GM18870 (cell line): Measurements from ENCODE around the gene USP46.
A peak's percentile ranks its signal among the peaks of the same experiment; 100 is the strongest.

Experiments
- ATAC-seq: cut with Tn5 transposase; IDR thresholded peaks from one replicate; pipeline ENCODE4 v1.9.1; 2021; ENCODE audit warnings: moderate library complexity; ENCODE audit not compliant: unreplicated experiment

The USP46 gene, protein sequence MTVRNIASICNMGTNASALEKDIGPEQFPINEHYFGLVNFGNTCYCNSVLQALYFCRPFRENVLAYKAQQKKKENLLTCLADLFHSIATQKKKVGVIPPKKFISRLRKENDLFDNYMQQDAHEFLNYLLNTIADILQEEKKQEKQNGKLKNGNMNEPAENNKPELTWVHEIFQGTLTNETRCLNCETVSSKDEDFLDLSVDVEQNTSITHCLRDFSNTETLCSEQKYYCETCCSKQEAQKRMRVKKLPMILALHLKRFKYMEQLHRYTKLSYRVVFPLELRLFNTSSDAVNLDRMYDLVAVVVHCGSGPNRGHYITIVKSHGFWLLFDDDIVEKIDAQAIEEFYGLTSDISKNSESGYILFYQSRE

GRCh38 chr4:52659001-52659721 lies at the start of gene USP46:
Gene USP46 (minus strand): TSS chr4:52659301. CDS start chr4:52659150, 151 bp downstream.
- ATAC-seq = peak; percentile 48

DNA sequence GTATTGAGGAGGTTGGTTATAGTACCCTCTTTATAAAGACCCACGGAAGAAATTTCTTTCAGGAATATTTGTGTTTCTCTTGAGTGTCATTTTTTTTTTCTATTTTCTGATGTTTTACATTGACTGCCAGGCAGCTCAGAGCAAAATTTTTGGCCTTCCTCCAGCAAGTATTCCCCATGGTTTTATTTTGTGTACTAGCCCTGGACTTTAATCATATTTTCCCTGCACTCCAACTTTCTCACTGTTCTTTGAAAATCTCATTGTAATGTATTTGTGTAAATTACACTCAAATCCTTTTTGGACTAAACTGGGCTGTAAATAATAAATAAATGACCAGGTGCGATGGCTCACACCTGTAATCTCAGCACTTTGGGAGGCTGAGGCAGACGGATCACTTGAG lies 45.6 kb upstream of the USP46 start:
- no peak for ATAC-seq

DNA sequence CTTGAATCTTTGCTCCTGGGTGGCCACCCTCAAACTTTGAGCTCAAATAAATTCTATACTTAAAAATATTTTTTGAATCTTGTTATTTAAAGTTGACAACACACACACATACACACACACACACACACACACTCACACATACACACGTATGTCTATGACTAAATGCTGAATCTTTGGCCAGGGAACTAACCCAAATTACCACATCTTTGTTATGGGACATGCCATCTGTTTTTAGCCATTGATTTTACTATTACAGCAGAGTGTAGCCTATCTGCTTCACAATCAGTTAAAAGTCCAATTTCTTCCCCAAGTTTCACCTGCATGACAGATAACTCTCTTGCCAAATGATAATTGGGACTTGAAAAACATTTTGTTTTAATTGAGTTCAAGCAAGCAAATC lies 45.0 kb upstream of the USP46 start:
- ATAC-seq = no peak

DNA sequence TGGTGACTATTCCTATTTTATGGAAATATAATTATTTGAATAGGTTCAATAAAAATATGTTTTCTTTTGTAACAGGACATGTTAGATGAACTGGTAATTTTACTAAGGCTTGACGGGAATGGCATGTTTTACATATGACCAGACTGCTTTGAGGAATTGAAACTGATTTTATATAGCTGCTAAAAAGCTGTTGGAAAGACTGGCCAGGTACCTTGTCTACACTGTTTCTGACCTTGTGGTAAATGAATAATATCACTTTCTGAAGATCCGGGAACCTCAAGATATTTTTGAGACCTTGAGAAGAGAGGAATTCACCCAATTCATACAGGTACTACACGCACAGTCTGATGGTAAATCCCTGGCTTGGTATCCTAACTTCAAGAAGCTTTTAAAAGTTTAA lies 42.1 kb upstream of the USP46 start:
- peak; percentile 97 for ATAC-seq

DNA sequence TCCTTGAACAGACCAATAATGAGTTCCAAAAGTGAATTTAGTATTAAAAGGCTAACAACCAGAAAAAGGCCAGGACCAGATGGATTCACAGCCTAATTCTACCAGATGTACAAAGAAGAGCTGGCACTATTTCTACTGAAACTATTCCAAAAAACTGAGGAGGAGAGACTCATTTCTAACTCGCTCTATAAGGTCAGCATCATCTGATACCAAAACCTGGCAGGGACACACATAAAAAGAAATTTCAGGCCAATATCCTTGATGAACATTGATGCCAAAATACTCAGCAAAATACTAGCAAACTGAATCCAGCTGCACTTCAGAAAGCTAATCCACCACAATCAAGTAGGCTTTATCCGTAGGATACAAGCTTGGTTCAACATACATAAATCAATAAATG lies 35.8 kb upstream of the USP46 start:
- no peak for ATAC-seq

DNA sequence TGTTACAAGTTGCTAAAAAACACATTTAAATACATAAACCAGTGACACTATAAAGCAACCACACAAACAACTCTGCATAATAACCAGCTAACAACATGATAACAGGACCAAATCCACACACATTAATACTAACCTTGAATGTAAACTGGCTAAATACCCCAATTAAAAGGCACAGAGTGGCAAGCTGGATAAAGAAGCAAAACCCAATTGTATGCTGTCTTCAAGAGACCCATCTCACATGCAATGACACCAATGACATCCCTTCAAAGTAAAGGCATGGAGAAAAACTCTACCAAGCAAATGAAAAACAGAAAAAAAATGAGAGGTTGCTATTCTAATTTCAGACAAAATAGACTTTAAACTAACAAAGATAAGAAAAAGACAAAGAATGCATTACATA lies 34.4 kb upstream of the USP46 start:
- no peak for ATAC-seq

DNA sequence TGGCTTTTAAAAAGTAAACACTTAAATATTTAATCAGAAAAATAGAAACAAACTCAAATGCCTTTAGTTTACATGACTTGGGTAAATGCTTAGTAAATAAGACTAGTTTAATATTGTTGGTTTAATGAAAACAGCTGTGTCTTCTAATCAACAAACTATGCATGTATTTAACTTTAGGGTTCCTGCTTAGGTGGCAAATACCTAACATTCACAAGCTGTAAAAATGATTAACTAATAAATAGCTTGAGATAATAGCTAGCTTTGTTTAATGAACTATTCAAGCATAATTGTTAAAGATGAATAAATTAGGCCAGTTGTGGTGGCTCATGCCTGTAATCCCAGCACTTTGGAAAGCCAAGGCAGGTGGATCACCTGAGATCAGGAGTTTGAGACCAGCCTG lies 30.0 kb upstream of the USP46 start:
- no peak for ATAC-seq

GRCh38 chr4:52687696-52688095 lies 28.6 kb upstream of the USP46 start:
- ATAC-seq = no peak

GRCh38 chr4:52685316-52685715 lies 26.2 kb upstream of the USP46 start:
- ATAC-seq = no peak

GRCh38 chr4:52684896-52685295 lies 25.8 kb upstream of the USP46 start:
- ATAC-seq = no peak

DNA sequence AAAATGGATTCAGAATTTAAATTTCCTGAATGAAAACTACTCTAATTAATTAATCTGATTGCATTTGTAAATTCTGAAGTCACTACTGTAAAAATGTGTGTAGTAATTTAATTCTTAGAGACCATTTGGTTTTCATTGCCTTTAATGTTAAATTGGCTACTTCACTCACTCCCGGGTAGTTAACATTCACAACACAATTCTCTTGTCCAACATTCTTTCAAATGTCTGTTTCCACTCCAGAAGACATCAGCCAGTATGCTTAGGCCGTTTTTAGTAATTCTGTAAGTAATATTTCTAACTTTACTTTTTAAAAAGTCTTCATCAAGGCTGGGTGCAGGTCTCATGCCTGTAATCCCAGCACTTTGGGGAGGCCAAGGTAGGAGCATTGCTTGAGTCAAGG lies 21.3 kb upstream of the USP46 start:
- ATAC-seq = no peak

- no peak for ATAC-seq
These were observed 17.4 kb upstream of the USP46 start for GRCh38 chr4:52676536-52676935.

GRCh38 chr4:52675111-52675510 lies 16.0 kb upstream of the USP46 start:
- ATAC-seq = no peak

DNA sequence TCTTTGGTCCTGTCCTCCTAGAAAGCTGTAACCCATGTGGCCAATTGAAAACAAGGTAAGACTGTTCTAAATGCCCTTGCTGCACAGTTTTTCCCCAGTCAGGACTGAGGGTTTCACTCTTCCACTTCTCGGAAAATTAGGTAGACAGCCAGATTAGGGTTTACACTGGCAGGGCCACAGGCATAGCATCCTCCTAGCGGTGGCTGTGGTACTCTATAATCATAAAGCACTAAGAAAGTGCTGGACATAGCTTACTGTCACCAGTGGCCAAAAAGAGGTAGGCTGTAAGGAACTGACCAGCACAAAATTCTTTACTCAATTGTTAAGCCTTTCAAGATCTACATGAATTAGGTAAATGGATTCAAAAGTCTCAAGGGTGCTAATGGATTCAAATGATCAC lies 11.6 kb upstream of the USP46 start:
- ATAC-seq = no peak

- no peak for ATAC-seq
These were observed 11.0 kb upstream of the USP46 start for GRCh38 chr4:52670121-52670520.

DNA sequence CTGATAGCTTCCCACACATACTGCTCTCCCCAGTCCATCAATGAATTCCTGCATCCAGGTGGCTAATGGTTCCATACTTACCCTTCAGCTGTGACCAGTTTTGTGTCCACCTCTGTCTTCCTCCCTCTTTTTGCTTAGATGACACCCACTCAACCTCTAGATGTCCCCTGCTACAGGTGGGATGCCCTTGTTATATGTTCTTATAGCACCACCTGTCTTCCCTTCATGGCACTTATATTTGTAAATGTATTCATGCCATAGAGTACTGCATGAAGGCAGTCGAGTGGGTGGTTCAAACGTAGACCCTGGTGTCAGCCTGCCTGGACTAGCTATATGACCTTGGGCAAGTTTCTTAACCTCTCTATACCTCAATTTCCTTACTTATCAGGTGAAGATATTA lies 6.5 kb upstream of the USP46 start:
- ATAC-seq = peak; percentile 77

DNA sequence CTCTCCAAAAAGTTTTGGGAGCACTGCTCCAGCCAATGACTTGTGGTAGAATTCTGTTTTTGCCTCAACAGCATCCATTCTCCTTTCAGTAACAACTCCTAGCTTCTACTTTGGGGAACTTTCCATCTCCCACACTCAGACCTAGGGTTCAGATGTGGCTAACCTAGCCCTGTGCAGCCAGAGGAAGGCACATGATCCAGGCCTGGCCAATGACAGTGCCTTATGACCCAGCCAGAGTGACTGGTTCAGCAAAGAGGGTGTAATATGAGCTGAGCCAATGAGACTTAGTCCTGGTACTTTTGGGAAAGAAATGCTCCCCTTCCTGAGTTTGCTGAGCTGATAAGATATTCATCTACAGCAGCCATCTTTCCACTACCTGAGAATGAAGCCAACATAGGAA lies 5.4 kb upstream of the USP46 start:
- no peak for ATAC-seq

DNA sequence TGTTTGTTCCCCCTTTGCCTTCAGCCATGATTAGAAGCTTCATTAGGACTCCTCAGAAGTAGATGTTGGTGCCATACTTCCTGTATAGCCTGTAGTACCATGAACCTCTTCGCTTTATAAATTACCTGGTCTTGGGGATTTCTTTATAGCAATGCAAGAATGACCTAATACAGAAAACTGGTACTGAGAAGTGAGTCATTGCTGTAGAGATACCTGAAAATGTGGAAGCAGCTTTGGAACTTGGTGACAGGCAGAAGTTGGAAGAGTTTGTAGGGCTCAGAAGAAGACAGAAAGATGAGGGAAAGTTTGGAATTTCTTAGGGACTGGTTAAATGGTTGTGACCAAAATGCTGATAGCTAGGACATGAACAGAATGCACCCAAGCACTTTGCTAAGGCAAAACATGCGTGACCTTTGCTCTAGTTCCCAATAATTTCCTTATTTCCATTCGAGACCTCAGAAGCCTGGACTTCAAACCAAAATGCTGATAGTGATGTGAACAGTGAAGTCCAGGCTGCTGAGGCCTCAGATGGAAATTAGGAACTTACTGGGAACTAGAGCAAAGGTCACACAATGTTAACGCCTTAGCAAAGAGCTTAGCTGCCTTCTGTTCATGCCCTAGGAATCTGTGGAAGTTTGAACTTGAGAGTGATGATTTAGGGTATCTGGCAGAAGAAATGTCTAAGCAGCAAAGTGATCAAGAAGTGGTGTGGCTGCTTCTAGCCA lies 3.0 kb upstream of the USP46 start:
- no peak for ATAC-seq

DNA sequence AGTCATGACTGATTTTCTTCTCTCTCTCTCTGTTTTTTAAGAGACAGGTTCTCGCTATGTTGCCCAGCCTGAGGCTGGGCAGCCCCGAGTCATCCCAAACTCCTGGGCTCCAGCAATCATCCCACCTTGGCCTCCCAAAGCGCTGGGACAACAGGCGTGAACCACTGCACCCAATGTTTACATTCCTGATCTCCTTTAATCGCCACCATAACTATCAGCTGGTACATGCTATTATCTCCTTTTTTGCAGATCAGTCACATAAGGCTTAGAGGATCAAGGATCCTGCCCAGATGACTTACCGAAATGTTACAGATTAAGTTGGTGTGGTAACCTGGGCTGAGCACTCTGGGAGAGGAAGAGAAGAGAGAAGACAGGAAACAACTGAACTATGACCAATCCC lies 1.5 kb upstream of the USP46 start:
- no peak for ATAC-seq

- no peak for ATAC-seq
These were observed 691 bp upstream of the USP46 start for GRCh38 chr4:52659722-52660261.

- peak; percentile 5 for ATAC-seq
These were observed 480 bp downstream of the USP46 start for GRCh38 chr4:52658641-52659000.
